Cardiac septum (tissue), 1 donor: Measurements from ENCODE around the gene VSIG10L. TPM values are rescaled to one million over a fixed set of nuclear protein-coding genes. Genes with fewer than 3 reads are reported as not detected.

Experiments
- DNase-seq: peaks from one replicate; pipeline ENCODE4 v3.0.0-alpha.2; 2020; ENCODE audit warnings: low spot score
- intact Hi-C: fragments of 100-400 bp; cut with DNase I; formaldehyde crosslinking; loops from one replicate; pipeline ENCODE4 v1.14.0; 2022
- total RNA-seq: library from RNA; stranded (reverse); fragmentation: NEBNext Ultra II Directional; extraction: Animal tissue kit (Norgen Biotek cat#: 25700); gene quantifications from one replicate; pipeline ENCODE4 v1.2.1, GENCODE V29; 2021
- donor health status: DM: no; HTN: no; CAD: no.

Gene VSIG10L
- total RNA-seq, 1 donor from 2014 or later = 0.86 TPM

- no peak for DNase-seq
Measured at GRCh38 chr19:51342631-51343569, 961 bp upstream of the VSIG10L start.

DNA sequence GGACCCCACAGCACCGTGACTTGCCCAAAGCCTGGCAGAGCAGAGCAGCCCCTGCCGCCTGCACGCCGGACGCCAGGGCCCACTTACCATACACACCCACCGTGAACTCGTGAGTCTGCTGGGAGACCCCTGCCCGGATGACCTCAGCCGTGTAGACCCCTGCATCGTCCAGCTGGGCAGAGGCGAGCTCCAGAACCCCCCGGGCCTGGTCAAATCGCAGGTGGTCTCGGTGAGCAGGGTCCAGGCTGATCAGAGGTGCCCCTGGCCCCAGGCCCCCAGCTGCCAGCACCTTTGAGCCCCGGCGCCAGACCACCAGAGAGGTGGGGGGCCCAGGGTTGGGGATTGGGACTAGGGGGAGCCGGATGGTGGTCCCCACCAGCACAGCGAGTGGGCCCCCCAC, 873 bp downstream of the VSIG10L start:
- intact Hi-C loops = loop anchor here (2.0 to 10.0 kb wide), 2 partner anchors 26 to 54 kb away; partner anchors contain the start of genes C19orf84 and ETFB
- DNase-seq = no peak

More at GRCh38 chr19:51342631-51343569, 961 bp upstream of the VSIG10L start:
- intact Hi-C loops = loop anchor here (10.0 kb wide), 1 partner anchor 52 kb away; the partner anchor contains the start of gene C19orf84

- intact Hi-C loops = loop anchor here (2.0 to 10.0 kb wide), 3 partner anchors 27 to 97 kb away; partner anchors contain the start of genes C19orf84 and ETFB
- DNase-seq = peak; percentile 99
Measured at GRCh38 chr19:51339687-51340656, 2.0 kb downstream of the VSIG10L start.

GRCh38 chr19:51339313-51339686, 2.6 kb downstream of the VSIG10L start:
- intact Hi-C loops = loop anchor here (5.0 kb wide), 1 partner anchor 98 kb away; no protein-coding TSS in a partner anchor
- no peak for DNase-seq

DNA sequence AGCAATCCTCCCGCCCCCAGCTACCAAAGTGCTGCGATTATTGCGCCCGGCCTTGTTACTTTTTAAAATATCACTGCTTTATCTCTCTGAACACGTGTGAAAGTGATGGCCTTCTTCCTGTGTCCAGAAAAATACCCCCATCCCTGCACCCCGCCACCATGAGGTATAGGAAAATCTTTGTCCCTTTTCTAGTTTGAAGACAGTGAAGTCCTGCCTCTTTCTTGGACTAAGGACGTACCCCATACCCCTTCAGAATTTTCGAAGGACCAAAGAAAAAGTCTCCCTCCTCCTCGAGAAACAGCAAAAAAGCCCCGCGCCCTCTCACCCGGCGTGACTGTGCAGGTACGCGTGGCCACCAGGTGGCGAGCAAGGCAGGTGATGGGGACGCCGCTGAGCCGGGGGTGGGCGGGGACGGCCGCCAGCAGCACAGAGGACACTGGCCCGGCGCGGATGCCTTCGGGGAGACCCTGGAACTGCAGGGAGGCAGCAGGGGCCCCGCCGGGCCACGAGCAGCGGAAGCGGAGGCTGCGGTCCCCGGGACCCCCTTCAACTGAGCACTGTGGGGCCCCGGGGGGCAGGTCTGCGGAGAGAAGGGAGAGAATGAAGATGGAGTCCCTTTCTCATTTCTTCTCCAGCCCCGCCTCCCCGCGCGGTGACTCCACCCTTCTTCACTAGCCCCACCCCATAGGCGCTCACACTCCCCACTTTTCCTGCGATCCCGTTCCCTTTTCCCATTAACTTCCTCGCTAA, 3.2 kb downstream of the VSIG10L start:
- intact Hi-C loops = loop anchor here (5.0 kb wide), 1 partner anchor 99 kb away; no protein-coding TSS in a partner anchor
- DNase-seq = peak; percentile 92

GRCh38 chr19:51337861-51338562, 3.9 kb downstream of the VSIG10L start:
- intact Hi-C loops = loop anchor here (5.0 kb wide), 1 partner anchor 99 kb away; no protein-coding TSS in a partner anchor
- DNase-seq = no peak

- no peak for DNase-seq
- intact Hi-C loops = loop anchor here (5.0 kb wide), 1 partner anchor 100 kb away; no protein-coding TSS in a partner anchor
Measured at GRCh38 chr19:51337141-51337860, 4.6 kb downstream of the VSIG10L start.

DNA sequence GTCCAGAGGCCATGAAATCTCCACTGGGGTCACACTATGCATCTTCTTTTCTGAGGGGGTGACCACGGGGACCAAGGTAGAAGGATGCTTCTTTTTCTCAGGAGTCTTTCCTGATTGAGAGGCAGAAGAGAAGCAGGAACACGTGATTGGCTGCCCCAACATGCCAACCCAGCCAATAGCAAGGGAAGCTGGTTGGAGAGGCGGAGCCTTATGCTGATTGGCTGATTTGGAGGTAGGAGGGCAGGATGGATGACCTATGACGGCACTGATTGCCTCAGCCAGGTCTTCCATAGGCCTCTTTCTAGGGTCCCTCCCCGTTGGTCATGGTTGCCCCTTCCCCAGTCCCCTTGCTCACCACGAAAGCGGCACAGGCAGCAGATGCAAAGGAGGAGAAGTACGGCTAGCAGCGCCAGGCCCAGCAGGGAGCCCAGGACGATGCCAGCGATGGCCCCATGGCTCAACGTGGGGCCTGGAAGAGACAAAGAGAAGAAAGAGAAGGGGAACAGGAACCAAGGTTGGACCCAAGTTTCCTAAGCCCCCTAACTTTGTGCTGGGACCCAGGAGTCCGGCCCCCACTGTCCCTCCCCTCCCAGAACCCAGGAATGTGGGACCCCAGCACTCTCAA, 8.0 kb downstream of the VSIG10L start:
- intact Hi-C loops = no loop called here
- no peak for DNase-seq

DNA sequence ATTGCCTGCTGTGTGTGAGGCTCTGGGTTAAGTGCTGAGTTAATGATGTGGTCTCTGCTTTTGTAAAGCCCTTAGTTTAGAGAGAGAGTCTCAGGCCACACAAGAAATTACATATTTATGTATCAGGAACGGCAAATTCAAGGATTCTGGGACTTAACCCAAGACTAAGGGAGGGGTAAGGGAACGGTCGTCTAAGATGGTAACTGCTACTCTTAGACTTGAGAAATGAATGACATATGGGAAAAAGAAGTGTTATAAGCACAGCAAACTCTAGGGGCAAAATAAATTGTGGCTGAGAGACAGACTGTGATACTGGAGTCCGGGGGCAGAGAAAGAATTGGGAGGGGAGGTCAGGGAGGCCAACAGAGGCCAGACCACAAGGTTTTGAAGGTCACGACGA, 10.2 kb downstream of the VSIG10L start:
- DNase-seq = no peak
- intact Hi-C loops = no loop called here

DNA sequence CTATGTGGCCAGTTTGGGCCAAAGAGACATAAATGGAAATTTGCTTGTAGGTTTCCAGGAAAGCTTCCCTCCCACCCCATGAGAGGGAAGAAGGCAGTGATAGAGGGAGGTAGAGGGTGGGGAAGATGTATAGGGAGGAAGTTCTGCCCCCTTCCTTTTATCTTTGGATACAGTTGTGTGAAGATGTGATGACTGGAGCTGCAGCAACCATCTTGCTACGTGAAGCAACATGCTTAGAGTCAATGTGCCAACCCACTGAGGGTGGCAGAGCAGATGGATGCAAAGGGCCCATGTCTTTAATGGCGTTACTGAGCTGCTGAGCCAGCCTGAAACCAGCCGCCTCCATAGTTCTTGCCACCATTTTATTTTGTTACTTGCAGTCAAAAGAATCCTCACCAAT, 10.7 kb downstream of the VSIG10L start:
- DNase-seq = no peak
- intact Hi-C loops = no loop called here

- DNase-seq = no peak
- intact Hi-C loops = no loop called here
Measured at GRCh38 chr19:51330366-51330765, 11.6 kb downstream of the VSIG10L start.

GRCh38 chr19:51329411-51329810, 12.5 kb downstream of the VSIG10L start:
- DNase-seq = no peak
- intact Hi-C loops = no loop called here

- no peak for DNase-seq
- intact Hi-C loops = no loop called here
Measured at GRCh38 chr19:51327066-51328001, 14.6 kb downstream of the VSIG10L start.

DNA sequence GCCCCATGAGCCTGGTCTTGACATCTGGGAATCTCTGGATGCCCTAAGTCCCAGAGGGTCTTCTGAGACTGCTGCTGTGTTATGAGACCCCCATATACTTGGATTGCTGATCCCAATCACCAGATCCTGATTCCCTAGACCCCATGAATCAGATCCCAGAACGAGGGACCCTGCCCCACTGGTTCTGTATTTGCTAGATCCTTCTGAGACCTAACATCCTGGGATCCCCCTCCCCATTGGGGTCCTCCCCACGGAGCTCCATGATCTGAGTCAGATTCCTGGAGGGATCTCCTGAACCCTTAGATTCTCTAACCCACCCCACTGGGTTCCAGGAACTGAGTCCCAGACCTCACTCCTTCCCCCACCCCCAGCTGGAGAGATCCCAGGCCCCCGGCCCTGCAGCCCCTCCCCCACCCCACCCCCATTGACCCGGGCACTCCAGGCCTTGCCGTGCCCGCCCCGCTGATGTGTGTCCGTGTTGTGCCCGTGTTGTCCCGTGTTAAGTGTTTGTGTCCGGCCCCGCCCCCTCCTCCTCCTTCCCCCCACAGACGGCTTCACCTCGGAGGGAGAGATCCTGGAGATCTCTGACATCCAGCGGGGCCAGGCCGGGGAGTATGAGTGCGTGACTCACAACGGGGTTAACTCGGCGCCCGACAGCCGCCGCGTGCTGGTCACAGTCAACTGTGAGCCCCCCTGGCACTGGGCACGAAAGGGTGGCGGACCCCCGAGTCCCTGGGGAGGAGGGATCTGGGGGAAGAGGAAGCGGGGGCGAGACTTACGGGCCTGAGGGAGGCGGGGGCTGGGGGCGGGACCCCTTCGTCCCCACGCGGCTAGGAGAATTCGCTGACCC, 15.5 kb downstream of the VSIG10L start:
- DNase-seq = no peak
- intact Hi-C loops = no loop called here
